Suprapubic skin (tissue), 3 donors: ENCODE data around the gene SCRN1.

Experiments used
- POLR2AphosphoS5 ChIP-seq, 3 donors: sonication (generic); formaldehyde crosslinking; IDR thresholded peaks; one replicate each; pipeline ENCODE4 v1.6.1; 2017; ENCODE audit warnings: antibody characterized with exemption in 3 of 3
- TF ChIP-seq, protein P1 (sequence below), 2 donors: fragments of 200-600 bp in 1 of 2; fragments of 450-650 bp in 1 of 2; sonication (generic) in 1 of 2; IDR thresholded peaks; one replicate each; pipeline ENCODE4 v1.5.1; 2016 to 2019; ENCODE audit warnings: antibody characterized with exemption in 2 of 2, mild to moderate bottlenecking in 1 of 2, moderate library complexity in 1 of 2

DNA sequence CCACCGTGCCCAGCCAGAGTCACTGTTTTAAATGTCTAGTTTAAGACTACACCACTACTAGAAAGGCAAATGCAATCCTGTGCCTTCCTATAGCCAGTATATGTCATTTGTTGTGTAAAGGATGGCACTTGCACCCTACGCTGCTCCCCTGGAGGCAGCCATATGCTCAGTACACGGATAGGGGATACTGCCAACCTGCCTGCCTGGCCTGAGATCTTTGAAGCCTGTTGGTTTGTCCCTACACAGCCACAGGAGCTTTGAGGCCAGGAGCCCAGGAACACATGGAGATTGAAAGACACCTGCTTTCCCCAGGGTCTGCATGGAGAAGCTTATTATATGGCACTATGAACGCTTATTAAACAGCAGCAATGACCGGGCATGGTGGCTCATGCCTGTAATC is 2.3 kb upstream of the SCRN1 start:
- TF ChIP-seq, protein P1, sequence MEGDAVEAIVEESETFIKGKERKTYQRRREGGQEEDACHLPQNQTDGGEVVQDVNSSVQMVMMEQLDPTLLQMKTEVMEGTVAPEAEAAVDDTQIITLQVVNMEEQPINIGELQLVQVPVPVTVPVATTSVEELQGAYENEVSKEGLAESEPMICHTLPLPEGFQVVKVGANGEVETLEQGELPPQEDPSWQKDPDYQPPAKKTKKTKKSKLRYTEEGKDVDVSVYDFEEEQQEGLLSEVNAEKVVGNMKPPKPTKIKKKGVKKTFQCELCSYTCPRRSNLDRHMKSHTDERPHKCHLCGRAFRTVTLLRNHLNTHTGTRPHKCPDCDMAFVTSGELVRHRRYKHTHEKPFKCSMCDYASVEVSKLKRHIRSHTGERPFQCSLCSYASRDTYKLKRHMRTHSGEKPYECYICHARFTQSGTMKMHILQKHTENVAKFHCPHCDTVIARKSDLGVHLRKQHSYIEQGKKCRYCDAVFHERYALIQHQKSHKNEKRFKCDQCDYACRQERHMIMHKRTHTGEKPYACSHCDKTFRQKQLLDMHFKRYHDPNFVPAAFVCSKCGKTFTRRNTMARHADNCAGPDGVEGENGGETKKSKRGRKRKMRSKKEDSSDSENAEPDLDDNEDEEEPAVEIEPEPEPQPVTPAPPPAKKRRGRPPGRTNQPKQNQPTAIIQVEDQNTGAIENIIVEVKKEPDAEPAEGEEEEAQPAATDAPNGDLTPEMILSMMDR (IDR thresholded peaks at IDR 0.05), result no peak
- TF ChIP-seq POLR2AphosphoS5 (IDR thresholded peaks at IDR 0.05), result no peak
